Ishikawa (cell line): ENCODE data around the gene HNRNPM.

Experiments used
- CEBPB ChIP-seq: IDR thresholded peaks from 2 replicates; pipeline ENCODE4 v1.6.1; 2012
- CREB1 ChIP-seq: IDR thresholded peaks from 2 replicates; pipeline ENCODE4 v1.6.1; 2012; ENCODE audit warnings: low read depth
- EGR1 ChIP-seq: IDR thresholded peaks from 2 replicates; pipeline ENCODE4 v1.6.1; 2012
- EP300 ChIP-seq: IDR thresholded peaks from 2 replicates; pipeline ENCODE4 v1.6.1; 2012; ENCODE audit warnings: borderline replicate concordance
- FOXM1 ChIP-seq: IDR thresholded peaks from 2 replicates; pipeline ENCODE4 v1.6.1; 2012; ENCODE audit warnings: low read depth, borderline replicate concordance
- MAX ChIP-seq: IDR thresholded peaks from 2 replicates; pipeline ENCODE4 v1.6.1; 2012
- NFIC ChIP-seq: IDR thresholded peaks from 2 replicates; pipeline ENCODE4 v1.6.1; 2012
- RAD21 ChIP-seq: IDR thresholded peaks from 2 replicates; pipeline ENCODE4 v1.6.1; 2012; ENCODE audit warnings: low read depth
- TAF1 ChIP-seq: IDR thresholded peaks from 2 replicates; pipeline ENCODE4 v1.6.1; 2012; ENCODE audit warnings: low read depth, mild to moderate bottlenecking
- TCF12 ChIP-seq: IDR thresholded peaks from 2 replicates; pipeline ENCODE4 v1.6.1; 2012; ENCODE audit warnings: low read depth
- TEAD4 ChIP-seq: IDR thresholded peaks from 2 replicates; pipeline ENCODE4 v1.6.1; 2012
- USF1 ChIP-seq: IDR thresholded peaks from 2 replicates; pipeline ENCODE4 v1.6.1; 2012
- YY1 ChIP-seq: IDR thresholded peaks from 2 replicates; pipeline ENCODE4 v1.6.1; 2012; ENCODE audit warnings: low read depth
- ZBTB7A ChIP-seq: IDR thresholded peaks from 2 replicates; pipeline ENCODE4 v1.6.1; 2012; ENCODE audit warnings: low read depth
- TF ChIP-seq, protein P1 (sequence below): IDR thresholded peaks from 2 replicates; pipeline ENCODE4 v1.6.1; 2012; ENCODE audit warnings: low read depth, mild to moderate bottlenecking

Gene HNRNPM

GRCh38 chr19:8452446-8453123 lies 7.8 kb downstream of the HNRNPM start:
- TF ChIP-seq USF1 (no peak), MAX (no peak), FOXM1 (no peak), NFIC (no peak), TCF12 (no peak), RAD21 (no peak)

GRCh38 chr19:8453616-8454015 lies 8.8 kb downstream of the HNRNPM start:
- no peak for TF ChIP-seq CREB1
- TF ChIP-seq ZBTB7A: no peak
- TF ChIP-seq TEAD4: no peak
- TF ChIP-seq TAF1: no peak
- TF ChIP-seq EP300: no peak
- TF ChIP-seq, protein P1, sequence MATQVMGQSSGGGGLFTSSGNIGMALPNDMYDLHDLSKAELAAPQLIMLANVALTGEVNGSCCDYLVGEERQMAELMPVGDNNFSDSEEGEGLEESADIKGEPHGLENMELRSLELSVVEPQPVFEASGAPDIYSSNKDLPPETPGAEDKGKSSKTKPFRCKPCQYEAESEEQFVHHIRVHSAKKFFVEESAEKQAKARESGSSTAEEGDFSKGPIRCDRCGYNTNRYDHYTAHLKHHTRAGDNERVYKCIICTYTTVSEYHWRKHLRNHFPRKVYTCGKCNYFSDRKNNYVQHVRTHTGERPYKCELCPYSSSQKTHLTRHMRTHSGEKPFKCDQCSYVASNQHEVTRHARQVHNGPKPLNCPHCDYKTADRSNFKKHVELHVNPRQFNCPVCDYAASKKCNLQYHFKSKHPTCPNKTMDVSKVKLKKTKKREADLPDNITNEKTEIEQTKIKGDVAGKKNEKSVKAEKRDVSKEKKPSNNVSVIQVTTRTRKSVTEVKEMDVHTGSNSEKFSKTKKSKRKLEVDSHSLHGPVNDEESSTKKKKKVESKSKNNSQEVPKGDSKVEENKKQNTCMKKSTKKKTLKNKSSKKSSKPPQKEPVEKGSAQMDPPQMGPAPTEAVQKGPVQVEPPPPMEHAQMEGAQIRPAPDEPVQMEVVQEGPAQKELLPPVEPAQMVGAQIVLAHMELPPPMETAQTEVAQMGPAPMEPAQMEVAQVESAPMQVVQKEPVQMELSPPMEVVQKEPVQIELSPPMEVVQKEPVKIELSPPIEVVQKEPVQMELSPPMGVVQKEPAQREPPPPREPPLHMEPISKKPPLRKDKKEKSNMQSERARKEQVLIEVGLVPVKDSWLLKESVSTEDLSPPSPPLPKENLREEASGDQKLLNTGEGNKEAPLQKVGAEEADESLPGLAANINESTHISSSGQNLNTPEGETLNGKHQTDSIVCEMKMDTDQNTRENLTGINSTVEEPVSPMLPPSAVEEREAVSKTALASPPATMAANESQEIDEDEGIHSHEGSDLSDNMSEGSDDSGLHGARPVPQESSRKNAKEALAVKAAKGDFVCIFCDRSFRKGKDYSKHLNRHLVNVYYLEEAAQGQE: no peak
- TF ChIP-seq TCF12: no peak
- no peak for TF ChIP-seq FOXM1
- no peak for TF ChIP-seq NFIC
- no peak for TF ChIP-seq MAX
- no peak for TF ChIP-seq RAD21

DNA sequence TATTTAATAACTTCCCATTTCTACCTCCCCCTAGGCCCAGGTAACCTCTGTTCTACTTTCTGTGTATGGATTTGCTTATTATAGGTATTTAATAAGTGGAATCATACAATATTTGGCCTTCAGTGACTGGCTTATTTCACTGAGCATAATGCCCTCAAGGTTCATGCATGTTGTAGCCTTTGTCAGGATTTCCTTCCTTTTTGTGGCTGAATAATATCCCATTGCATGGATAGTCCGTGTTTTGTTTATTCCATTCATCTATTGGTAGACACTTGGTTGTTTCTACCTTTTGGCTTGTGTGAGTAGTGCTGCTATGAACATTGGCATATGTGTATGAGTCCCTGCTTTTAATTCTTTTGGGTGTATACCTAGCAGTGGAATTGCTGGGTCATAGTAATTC lies 9.4 kb downstream of the HNRNPM start:
- TF ChIP-seq EGR1 (no peak), RAD21 (no peak), TEAD4 (no peak), YY1 (no peak), MAX (no peak), FOXM1 (no peak), NFIC (no peak), CREB1 (no peak), EP300 (no peak), TCF12 (no peak), CEBPB (no peak)
- TF ChIP-seq, protein P1: no peak

- TF ChIP-seq TEAD4: no peak
- no peak for TF ChIP-seq YY1
- no peak for TF ChIP-seq NFIC
- TF ChIP-seq MAX: no peak
- no peak for TF ChIP-seq EP300
- no peak for TF ChIP-seq EGR1
- no peak for TF ChIP-seq CEBPB
- no peak for TF ChIP-seq ZBTB7A
- TF ChIP-seq FOXM1: no peak
- TF ChIP-seq TAF1: no peak
- TF ChIP-seq USF1: no peak
- TF ChIP-seq, protein P1: no peak
These were observed 10.2 kb downstream of the HNRNPM start for GRCh38 chr19:8455018-8455417.
